Stimulated activated CD8-positive, alpha-beta memory T cell treated with anti-CD3 and anti-CD28 coated beads, Interleukin-4, amount 100 ng/mL, for 1 hour (primary cell): Measurements from ENCODE around the gene ARHGDIG.
"Not testable (repeated sequence)": the region's sequence is repeated elsewhere in the genome, so short reads cannot be mapped to it uniquely, and the experiment has no call there.

Experiments used
- DNase-seq, 2 donors: peaks; one replicate each; pipeline ENCODE4 v3.0.0-alpha.2; 2020; ENCODE audit warnings: low read depth in 2 of 2, low spot score in 1 of 2

Gene ARHGDIG

DNA sequence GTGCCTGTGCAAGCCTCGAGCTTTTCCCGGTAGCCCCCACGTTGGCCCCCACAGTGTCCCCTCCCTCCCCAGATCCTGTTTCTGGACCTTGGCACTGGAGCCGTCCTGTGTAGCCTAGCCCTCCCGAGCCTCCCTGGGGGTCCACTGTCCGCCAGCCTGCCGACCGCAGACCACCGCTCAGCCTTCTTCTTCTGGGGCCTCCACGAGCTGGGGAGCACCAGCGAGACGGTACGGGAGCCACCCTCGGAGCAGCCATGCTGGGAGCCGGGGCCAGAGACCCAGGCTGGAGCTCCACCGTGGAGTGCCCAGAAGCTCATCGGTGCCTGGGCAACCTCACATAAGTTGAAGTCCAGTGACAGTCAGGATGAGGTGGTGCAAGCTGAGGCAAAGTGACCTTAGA is 16.4 kb upstream of the ARHGDIG start:
- DNase-seq: no peak

DNA sequence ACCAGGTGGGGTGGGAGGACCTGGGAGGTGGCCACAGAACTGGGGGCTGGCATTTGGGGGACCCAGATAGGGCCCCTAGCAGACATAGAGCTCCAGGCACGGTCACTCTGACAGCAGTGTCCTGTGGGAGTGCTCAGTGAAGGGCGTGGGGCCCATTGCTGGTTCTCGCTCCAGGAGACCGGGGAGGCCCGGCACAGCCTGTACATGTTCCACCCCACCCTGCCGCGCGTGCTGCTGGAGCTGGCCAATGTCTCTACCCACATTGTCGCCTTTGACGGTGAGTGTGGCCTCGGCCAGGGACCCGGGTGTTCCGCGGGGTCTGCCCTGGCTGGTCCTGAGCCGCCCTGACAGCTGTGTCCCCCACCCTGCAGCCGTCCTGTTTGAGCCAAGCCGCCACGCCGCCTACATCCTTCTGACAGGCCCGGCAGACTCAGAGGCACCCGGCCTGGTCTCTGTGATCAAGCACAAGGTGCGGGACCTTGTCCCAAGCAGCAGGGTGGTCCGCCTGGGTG is 15.9 kb upstream of the ARHGDIG start:
- no peak for DNase-seq

DNA sequence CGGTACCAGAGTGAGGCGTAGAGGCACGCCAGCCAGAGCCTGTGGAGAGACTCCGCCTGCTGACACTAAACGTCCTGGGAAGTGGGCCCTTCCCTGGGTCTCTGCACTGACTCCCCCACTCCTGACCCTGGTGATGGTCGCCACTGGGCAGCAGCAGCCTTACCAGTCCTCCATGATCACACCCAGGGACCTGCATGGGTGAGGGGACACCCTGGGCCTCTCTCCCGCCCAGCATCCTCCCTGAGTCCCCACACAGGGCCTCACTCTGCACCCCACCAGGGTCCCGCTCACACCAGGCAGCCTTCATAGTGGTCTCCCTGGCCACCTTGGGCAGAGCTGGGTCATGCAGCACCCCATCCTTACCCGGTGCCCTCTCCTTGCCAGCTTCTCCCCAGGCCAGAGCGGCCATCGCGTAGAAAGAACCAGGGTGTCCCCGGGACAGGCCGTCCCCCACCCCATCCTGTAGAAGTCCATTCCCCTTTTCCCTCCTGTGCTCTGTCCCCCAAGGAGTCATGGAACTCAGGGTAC is 15.3 kb upstream of the ARHGDIG start:
- DNase-seq: no peak

DNA sequence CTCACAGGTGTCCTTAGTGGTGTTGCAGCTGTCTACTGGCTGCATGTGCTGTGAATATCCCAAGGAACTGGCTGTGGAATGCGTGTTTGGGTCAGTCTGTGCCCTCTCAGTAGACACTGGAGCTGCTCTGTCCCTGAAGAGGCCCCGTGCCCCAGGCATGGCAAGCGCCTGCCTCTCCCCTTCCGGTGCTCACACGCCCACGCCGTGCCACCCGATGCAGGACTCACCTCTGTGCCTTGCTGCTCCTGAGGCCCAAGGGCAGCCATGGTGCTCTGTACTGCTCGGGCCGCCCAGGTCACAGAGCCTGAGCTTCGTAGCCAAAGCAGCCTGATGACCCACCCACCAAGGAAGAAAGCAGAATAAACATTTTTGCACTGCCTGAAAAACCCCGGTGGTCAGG is 14.7 kb upstream of the ARHGDIG start:
- DNase-seq: no peak

DNA sequence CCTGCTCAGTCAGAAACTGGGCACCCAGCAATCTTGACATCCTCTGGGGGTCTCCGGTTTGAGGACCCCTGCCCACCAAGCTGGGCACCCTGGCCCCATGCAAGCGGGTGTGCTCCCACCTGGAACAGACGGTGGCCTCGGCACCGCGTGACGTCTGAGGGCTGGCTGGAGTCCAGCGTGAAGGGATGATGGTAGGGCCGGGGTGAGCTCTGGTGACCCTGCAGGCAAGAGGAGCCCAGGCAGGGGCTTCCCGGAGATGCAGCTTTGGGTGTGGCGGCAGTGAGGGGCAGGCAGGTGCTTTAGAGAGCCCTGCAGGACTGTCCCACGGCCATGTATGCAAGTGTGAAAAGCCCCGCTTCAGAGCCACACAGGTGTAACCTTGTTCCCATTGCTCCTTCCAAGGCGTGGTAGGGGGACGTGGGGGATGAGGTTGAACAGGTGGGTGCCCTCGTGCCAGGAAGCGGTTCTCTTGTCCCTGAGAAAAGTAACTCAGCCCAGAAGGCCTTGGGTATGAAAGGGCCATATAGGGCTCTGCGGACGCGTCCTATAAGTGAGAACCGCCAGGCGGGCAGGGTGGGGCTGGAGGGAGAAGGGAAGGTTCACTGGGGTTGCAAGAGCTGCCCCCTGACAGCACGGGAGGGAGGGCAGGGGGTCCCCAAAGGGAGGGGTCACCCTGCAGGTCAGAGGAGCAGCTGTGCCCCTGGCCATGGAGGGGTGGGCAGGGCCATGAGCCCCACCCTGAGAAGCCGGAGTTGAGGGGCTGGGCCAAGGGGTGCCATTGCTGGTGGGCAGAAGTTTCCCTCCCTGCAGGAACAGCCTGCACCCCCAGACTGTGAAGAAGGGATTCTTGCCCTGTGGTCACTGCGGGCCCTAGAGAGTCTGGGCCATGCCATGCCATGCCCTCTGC is 13.9 kb upstream of the ARHGDIG start:
- DNase-seq: no peak

DNA sequence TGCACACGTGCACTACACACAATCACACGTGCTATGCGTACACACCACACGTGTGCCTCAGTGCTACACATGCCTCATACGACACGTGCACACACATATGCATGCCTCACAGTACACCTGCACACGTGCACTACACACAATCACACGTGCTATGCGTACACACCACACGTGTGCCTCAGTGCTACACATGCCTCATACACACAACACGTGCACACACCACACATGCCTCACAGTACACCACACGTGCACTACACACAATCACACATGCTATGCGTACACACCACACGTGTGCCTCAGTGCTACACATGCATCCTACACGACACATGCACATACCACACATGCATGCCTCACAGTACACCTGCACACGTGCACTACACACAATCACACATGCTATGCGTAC is 12.8 kb upstream of the ARHGDIG start:
- DNase-seq: not testable (repeated sequence)

DNA sequence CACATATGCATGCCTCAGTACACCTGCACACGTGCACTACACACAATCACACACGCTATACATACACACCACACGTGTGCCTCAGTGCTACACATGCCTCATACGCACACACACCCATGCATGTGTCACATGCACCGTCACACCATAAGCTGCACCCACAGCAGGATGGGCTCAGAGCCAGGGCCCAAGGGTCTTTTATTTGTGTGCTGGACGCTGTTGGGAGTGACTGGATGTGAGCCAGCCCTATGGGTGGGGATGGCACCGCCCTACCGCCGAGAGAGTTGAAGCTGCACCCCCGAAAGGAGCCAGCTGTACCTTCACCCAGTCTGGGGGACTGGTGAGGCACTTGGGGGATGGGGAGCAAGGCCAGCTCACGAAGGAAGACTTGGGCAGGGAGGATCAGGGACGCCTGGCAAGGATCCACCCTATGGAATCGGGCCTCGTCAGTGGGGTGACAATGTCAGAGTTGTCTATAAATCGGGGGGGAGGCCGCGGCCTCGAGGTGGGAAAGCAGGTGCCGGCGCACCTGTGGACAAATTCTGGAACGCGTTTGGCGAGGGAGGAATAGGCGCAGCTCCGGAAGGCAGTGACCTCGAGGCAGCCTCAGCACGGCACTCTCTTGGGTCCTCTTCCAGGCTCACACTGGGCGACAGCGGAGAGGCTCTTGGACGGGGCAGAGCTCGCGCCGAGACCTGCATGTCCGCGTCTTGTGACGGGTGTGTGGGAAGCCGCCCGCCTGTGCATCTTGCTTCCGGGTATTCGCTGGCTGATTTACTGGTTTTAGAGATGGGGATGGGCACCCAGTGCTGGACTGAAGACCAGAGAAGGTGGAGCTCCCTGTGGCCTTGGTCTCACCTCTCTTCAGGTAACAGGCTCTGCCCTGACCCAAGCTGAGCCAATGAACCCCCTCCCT is 12.0 kb upstream of the ARHGDIG start:
- no peak for DNase-seq

DNA sequence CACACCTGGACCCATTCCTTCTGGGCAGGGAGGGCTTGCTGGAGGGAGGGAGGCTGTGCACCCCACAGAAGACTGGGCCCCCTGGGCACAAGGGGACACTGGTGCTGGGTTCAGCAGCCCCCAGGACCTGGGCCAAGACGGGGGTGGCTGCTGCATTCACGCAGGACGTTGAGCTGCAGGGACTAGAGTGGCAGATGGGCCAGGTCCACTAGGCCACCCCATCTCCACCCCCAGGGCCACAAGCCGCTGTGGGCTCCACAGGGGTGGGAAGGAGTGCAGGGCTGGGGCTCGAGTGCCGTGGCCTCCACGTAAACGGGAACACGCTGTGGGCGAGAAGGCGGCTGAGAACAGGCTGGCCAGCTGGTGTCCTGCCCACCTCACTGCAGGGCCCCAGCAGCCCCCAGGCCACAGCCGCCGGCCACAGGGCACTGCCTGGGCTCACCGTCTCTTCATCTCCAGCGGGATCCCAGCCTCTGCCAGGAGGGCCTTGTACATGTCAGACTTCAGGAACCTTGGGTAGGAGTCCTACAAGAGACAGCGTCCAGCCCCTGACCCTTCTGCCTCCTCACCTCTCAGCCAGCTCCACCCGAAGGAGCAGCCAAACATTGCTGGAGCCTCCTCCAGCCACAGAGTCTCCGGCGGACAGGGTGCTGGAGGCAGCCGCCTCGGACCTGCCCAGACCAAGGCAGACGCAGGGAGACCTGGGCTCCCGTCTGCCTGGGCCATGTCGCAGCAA is 11.2 kb upstream of the ARHGDIG start:
- DNase-seq: no peak

DNA sequence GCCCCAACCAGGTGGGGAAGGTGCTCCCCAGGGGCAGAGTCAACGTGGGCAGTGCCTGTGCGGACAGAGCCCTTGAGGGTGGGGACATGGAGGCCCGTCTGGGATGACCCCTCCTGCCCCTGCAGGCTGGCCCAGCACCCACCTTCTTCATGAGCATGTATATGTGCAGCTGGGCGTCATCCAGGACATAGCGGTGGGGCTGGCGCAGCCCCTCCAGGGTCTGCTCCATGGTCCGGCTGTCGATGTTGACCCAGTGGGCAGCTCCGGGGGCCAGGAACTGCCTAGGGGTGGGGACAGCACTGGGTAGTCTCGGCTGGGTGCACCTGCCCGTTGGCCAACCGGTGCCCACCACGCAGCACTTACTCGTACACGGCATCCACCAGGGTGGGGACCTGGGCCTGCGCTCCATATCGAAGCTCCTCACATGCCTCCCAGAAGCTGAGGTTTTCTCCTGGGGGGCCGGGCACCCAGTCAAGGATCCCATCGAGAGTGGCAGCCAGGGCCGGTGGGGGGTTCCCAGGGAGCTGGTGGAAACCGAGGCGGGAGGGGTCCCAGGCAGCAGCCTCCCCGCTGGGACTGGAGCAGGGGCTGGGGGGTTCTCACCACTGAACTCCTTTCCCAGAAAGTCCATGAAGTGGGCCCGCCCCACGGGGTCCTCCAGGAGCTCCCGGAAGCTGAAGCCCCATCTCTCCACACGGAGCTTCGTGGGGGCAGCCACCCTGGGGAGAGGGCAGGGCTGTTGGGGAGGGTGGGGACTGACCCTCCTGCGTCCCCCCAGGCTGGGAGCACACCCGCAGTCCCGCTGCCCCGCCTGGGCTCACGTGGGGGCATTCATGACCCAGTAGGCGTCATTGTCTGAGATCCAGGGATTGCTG is 9.8 kb upstream of the ARHGDIG start:
- DNase-seq: no peak

DNA sequence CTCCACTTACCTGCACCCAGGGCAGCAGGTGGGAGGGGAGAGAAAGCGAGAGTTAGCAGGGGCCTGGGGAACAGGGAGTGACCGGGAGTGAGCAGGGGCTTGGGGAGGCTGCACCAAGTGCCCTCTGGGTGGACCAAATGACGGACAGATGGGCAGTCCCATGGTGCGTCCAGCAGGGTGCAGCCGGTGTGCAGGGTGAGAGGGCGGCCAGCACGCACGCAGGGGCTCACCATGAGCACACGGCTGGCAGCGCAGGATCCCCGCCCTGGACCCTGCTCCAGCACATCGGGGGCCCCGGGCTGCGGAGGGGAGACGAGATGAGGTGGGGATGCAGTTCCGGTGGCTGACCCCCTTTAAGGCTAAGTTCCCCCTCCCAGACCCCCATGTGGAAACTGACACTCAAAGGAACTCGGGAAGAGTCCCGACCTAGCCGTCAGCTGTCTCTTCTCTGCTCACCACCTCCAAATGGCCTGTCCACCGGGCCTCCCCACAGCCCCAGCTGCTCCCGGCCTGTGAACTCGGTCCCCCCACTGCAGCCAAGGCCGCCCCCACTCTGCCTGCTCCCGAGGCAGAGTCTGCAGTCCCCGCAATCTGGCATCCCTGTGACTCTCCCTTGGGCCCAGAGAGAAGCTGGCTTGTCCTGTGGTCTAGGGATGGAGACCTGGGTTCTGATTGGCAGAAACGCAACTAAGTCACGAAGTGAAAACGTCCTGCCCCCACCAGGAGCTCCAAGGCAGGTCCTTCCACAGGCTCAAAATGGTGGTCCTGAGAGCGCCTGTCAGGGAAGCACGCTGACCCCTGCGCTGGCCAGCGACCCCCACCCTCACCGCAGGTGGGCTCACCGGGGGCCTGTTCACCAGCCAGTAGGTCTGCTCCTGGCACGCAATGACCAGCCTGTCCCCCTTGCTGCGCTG is 7.5 kb upstream of the ARHGDIG start:
- DNase-seq: no peak

DNA sequence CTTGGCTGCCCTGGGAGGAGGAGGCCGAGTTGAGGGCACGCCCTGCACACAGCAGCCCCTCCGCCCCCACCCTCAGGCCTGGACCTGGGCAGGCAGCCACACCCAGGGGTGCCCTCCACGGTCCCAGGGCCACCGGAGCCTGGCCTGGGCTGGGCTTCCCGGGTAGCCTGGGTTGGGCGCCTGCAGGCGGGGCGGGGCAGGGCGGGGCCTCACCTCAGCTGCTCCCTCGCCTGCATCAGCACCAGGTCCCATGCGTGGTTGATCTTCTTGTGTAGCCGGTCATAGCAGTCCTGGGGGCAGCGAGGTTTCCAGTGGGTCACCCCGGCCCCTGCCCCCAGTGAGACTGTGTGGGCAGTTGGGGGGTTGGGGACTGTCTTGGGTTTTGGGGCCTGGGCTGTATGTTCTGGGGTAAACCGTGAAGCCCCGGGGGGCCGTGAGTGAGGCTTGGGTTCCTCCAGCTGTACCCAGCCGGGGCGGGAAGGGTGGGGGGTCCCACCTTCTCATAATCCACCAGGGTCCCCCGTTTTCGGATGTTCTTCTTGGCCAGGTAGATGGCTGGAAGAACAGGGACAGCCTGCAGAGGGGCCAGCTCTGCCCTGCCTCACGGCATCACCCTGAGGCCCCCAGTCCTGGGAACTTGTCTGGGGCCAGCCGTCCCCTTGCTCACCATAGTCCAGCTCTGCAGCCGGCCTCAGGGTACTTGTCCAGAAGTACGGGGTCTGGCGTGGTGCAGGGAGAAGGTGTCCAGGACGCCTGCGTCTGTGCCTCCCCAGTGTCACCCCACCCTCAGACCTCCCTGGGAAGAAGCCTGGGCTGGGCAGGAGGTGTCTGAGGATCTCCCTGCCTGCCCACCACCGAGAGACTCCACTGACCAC is 6.6 kb upstream of the ARHGDIG start:
- no peak for DNase-seq

DNA sequence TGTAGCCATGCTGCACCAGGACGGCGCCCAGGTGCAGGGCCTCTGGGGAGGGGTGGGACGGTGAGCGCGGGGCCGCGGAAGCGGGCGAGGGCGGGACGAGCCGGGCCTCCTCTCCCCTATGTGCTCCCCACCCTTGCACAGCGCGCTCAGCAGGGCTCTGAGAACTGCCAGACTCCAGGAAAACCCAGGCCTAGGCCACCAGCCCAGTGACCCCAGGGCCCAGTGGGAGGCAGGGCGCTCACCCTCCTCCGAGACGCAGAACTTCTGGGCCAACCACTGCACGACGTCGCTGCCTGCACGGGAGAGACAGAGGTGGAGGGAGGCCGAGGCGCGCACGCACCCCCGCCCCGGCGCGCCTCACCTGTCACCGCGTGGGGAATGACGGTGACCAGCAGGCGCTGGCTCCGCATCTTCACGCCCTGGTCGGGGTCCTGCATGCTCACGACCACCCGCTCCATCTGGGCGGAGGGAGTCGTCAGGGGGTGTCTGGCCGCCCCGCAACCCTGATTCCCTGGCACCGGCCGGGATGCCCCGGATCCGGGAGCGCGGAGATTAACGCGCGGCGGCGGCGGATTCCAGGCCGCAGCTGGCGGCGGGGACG is 5.2 kb upstream of the ARHGDIG start:
- DNase-seq: no peak

DNA sequence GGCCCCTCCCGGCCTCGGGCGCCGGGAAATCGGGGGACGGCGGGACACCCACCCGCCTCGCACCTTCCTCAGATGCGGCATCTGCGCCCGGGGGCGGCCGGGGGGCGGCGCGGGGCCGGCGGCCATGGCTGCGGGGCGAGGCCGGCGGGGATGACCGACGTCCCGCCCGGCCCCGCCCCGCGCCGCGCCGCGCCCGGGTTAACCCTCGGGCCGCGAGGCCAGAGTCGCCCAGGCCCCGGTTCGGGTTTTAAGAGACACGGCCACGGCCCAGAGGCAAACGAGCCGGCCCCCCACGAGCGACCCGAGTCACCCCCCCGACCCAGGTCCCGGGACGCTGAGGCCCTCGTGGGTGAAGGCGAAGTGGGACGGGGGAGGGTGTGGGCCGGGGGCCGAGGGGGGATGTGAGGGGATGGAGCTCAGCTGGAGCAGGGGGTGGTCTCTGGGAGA is 4.6 kb upstream of the ARHGDIG start, which contains the start of gene RGS11:
Gene RGS11 (minus strand): TSS at position 159 of the 447 bp plus-strand sequence. CDS start 33 bp downstream, at position 126.
- DNase-seq: no peak

DNA sequence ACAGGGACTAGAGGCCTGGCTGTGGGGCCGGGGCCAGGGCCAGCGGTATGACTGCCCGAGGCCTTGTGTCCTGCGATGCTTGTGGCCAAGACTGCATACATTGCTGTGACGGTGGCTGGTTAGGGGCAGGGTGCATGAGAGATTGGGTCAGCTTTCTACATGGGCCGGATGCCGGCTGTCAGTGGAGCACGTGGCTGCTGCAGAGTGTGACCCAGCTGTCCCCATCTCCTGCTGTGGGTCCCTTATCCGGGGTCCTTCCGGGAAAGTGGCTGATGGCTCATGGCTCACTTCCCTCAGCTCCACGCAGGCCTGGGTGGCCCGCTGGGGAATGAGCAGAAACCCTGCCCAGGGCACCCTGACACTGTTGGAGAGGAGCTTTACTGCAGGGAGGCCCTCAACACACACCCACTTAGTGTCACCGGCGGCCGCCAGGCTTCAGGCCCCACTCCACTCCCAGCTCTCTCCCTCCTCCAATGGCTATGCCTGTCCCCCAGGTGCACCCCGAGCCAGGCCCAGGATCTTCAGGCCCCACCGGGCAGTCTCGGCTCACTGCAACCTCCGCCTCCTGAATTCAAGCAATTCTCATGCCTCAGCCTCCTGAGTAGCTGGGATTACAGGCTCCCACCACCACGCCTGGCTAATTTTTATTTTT is 3.8 kb upstream of the ARHGDIG start:
- no peak for DNase-seq

DNA sequence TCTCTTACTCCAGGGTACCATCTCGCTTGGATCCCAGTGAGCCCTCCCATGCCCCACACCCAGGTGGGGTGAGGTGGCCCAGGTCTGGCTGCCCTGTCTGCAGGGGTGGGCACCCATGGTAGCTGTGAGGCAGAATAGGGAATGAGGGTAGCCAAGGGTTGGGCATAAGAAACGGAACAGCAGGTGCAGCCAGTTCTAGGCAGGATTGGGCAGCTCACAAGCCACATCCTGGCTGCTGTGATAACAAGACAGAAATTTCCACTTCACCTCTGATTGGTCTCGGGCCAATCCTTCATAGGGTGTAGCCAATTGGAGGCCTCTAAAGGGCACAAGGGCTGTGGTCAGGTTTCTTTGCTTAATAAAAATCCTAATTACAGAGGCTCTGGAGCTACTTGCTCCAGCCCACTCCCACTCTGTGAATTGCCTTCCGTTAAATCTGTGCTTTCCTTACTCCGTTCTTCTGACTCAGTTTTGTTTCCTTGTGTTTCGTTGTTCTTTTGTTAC is 1.5 kb upstream of the ARHGDIG start:
- DNase-seq: no peak

DNA sequence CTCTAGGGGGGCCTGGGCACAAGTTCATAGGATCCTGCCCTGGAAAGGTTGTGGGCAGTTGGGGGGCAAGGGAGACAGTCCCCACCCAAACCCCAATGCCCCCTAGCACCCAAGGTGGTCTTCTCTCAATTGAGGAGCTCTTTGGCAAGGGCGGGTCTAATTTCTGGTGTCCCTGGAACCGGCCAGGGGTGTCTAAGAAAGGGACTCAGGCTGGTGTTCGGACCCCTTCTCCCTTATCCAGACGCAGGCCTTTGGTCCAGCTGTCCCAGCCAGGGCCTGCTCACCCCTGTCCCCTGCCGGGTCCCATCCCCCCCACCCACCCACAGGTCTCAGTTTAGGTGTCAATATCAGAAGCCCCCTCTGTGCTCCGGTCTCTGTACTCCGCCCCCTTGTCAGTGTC is 860 bp upstream of the ARHGDIG start:
- DNase-seq: no peak
